NCI-H774 (cell line): ENCODE measurements around the gene PDGFB.
A peak's percentile ranks its signal among the peaks of the same experiment; 100 is the strongest.

Experiments
- DNase-seq: peaks from one replicate; lab custom pipeline; 2025; lab: John Stamatoyannopoulos, UW

PDGFB gene

DNA sequence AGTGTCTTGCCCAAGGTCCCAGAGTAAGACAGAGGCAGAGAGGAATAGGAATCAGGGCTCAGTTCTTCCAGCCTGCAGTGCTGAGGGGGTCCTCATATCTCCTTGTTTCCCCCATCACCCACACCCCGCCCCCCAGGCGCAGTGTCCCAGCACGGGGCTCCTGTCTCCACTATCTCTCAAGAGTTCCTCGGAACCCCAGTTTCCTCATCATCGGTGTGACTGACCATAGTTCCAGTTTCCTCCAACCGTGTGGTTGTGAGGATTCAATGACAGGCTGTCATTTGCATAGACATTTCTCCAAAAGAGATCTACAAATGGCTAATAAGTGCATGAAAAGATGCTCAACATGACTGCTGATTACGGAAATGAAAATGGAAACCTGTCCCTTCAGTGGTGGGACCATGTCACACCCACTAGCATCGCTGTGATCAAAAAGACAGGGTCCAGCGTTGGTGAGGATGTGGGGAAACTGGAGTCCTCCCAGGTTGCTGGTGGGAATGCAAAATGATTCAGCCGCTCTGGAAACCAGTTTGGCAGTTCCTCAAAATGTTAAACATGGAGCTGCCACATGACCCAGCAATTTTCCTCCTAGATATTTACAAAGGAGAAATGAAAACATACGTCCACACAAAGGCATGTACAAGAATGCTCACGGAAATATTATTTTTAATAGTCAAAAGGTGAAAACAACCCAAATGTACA, 31.8 kb upstream of the PDGFB start:
- no peak for DNase-seq

DNA sequence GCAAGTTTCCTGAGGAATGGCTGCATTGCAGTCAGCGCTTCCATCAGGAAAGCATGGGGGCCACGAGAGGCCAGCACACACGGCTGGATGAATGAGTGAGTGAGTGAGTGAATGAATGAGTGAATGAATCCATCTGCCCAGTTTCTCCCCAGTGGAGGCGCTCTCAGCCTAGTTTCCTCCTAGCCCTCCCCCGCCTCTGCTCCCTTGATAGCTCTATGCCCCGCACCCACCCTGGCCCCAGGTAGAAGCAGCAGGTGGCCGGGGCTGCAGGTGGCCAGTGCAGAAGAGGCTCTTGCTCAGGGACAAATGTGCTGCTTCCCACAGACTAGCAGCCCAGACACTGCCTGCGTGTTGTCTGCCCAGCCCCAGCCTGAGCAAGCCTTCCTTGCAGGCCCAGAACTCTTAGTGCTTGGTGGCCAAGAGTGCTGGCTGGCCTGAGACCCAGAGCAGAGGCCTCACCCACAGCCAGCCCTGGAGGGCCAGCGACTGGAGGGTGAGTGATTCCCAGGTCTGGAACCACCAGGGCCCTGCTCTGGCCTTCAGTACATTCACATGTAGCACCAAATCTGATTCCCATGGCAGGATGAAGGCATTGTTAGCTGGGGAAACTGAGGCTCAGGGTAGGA, 31.1 kb upstream of the PDGFB start:
- peak; percentile 24 for DNase-seq

GRCh38 chr22:39273950-39274887, 29.4 kb upstream of the PDGFB start:
- DNase-seq, result no peak

DNA sequence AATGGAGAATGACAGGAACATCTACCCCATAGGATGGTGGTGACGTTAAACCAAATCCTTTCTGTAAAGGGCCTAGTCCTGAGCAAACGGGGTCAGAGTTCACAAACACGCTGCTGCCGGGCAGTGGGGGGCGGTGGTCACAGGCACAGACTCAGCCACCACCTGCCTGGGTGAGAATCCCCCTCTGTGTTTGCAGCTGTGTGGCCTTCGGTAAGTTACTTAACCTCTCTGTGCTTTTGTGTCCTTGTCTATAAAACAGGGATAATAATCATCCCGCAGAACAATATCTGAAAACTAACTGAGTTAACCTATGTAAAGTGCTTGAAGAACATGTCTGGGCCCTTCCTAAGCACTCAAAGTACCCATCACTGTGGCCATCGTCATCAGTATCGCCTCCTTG, 26.0 kb upstream of the PDGFB start:
- DNase-seq, result no peak

DNA sequence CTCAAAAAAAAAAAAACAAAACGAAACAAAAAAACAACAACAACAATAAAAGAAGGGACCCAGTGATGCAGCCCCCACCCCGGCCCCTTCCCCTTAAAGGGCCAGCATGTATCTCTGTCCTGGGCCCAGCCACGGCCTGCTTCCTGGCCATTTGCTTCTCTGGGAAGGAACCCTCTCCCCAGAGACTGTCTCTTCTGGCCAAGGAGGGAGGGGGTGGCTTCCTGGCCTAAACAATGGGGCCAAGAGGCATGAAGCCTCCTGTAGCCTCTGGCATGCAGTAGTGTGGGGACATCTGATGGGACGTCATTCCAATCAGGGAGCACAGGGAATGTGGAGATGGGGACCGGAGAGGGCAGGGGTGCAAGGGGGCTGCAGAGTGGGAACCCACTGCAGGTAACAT, 25.5 kb upstream of the PDGFB start:
- DNase-seq, result no peak

GRCh38 chr22:39269095-39269790, 24.5 kb upstream of the PDGFB start:
- DNase-seq, result no peak

DNA sequence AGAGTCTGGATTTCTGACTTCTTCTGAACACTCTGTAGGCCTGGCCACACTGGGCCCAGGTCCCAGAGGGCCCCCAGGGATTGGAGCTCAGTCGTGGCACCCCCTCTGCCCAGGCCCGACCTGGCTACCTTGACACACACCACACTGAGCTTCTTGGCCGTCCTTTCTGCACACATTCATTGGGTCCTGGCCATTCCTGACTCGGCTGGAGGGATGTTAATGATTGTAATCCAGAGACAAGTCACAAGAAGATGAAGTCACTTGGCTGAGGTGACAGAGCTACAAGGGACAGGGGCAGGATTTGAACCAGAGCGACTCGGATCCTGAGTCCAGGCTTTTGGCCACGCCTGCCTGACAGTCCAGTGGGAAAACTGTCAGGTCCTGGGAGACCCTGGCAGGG, 23.9 kb upstream of the PDGFB start:
- no peak for DNase-seq

- DNase-seq, result no peak
Measured at GRCh38 chr22:39267974-39268373, 23.2 kb upstream of the PDGFB start.

DNA sequence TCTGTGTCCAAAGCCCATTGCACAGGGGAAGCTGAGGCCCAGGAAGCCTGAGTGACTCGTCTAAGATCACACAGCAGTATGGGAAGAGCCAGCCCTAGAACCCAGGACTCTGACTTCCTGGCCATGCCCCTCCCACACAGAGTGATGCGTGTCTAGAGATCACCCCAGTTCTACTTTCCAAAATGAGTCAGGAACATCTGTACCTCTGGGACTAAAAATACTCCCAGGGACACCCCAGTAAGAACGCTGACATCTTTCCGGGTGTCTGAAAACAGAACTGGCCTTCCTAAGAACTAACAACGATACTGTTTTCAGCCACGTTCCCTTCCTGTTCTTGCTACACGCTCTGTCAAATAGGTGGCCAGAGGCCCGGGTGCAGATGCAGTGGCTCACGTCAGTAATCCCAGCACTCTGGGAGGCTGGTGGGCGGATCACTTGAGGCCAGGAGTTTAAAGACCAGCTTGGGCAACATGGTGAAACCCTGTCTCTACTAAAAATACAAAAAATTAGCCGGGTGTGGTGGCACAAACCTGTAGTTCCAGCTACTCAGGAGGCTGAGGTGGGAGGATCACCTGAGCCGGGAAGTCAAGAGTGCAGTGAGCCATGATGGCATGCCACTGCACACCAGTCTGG, 21.7 kb upstream of the PDGFB start:
- DNase-seq, result no peak

DNA sequence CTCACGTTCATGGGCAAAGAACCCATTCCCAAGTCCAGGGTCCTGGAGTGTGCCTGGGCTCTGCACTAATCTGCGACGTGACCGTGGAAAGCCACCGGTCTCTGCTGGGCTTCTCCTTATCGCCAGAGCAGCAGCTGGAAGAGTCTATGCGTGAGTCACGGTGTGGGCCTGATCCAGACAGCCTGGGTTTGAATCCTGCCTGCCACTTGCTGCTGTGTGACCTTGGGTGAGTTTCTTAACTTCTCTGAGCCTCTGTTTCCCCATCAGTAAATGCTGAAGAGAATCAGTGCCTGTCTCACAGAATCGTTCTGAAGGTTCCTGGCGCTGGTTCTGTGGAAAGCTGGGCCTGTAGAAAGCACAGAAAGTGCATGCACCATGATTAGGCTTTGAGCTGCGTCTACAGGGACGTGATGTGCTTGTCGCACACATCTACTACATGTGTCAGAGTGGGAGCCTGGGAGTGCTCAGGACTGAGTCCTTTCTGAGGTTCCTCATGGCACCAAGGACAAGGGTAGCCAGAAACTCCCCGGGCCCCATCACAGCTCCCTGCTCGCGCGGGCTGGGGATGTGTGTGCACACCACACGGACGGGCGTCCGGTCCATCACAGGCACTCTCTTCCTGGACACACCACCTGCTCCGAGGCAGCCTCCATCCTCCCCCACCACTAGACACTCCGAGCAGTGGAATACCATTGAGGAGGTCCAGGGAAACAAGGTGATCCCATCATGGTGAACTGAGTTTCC, 20.5 kb upstream of the PDGFB start:
- no peak for DNase-seq

DNA sequence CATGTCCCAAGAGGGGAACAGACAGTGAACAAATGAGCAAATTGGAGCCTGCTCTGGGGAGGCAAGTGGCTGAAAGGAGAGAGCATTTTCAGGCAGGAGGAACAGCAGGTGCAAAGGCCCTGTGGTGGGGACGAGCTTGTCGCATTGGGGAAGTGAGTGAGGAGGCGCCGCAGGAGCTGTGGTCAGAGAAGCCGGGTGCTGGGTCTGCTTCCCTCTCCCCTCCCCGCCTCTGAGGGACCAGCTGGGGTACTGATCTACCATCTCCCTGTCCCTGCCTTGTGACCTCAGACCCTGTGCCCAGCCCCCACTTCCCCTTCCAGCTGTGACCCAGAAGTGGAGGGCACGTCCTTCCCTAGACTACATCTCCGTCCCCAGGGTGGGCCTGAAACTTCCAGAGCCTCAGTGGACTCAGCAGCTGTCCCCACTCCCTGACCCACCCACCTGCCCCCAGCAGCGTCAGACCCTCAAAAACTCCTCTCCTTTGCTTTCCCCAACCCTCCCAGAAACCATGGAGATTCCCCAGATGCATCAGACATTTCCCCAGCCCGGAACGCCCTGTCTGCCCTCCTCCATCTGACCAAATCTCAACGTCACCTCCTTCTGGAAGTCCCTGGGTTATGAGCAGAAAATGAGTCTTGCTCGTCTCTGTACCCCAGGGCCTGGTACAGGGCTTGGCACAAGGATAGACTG, 19.7 kb upstream of the PDGFB start:
- DNase-seq, result no peak

- DNase-seq, result no peak
Measured at GRCh38 chr22:39263626-39264348, 19.0 kb upstream of the PDGFB start.

- DNase-seq, result no peak
Measured at GRCh38 chr22:39259666-39260065, 14.9 kb upstream of the PDGFB start.

GRCh38 chr22:39257901-39258475, 13.2 kb upstream of the PDGFB start:
- no peak for DNase-seq

DNA sequence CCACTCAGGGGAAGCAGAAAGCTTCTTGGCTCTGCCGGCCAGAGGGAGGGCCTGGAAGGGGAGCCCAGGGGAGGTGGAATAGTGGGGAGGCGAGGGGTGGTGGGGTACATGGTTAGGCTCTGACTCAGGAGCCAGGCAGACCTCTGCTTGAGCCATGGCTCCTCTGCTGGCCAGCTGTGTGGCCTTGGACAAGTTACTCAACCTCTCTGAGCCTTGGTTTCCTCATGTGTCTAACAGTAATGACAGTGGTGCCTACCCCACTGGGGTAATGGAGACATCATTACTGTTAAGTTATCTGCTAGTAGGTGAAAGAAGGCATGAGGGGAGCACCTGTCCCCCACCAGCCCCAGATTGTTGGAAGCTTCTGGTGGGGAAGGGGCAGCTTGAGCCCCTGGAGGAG, 12.2 kb upstream of the PDGFB start:
- DNase-seq, result no peak

DNA sequence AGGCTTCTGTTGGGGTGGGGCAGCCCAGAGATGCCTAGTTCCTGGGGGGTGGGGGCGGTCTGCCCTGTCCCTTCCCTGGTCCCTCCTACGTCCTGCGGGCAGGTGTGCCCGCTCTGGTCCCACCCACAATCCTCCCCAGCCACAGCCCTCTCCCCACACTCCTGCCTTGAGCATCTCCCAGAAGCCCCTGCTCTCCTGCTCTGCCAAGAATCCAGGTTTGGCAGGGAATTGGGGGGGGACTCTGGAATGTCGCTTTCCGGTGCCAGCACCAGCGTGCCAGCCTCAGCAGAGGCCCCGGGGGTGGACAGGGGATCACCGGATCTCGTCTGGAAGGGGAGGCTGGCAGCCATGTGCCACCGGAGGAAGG, 11.4 kb upstream of the PDGFB start:
- DNase-seq, result no peak

- DNase-seq, result no peak
Measured at GRCh38 chr22:39255449-39256185, 10.8 kb upstream of the PDGFB start.

GRCh38 chr22:39254789-39255298, 10.1 kb upstream of the PDGFB start:
- no peak for DNase-seq

DNA sequence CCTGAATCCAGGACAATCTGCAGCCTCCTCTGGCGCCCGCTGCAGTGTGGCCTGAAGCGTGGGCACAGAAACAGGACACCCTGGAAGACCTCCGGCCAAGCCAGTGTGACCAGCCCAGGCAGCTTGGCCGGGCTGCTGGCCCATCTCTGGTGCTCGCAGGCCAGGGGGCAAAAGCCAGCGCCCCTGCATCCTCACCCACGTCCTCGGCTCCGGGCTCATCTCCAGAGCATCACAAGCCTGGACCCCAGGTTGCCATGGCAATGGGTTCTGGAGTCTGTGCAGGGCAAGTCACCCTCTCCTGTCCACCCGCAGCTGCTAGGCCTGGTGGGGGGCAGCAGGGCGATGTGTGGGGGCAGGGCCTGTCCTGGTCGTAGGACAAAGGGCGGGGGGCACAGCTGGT, 9.3 kb upstream of the PDGFB start:
- DNase-seq, result no peak
